H1 (cell line): ENCODE results near the gene SMIM38.

Experiments
- CBX5 ChIP-seq: fragments of 300-800, 300-1000 bp; sonication (generic); IDR thresholded peaks from 2 replicates; pipeline ENCODE4 v1.7.1; 2016; ENCODE audit warnings: antibody characterized with exemption, low read length, low read depth
- EP300 ChIP-seq, 2 experiments: IDR thresholded peaks; 1 replicate in 1 of 2; 2 replicates in 1 of 2; pipeline ENCODE4 v1.6.1; 2011 to 2012; ENCODE audit warnings: low read depth in 2 of 2, low read length in 2 of 2, mild to moderate bottlenecking in 2 of 2, borderline replicate concordance in 1 of 2, inconsistent platforms in 1 of 2, moderate library complexity in 1 of 2
- EZH2 ChIP-seq: fragments of 200-600 bp; sonication (generic); IDR thresholded peaks from 2 replicates; pipeline ENCODE4 v1.7.1; 2012; ENCODE audit warnings: low read depth, mild to moderate bottlenecking, moderate library complexity, low read length, inconsistent platforms; ENCODE audit not compliant: severe bottlenecking
- GABPA ChIP-seq: IDR thresholded peaks from 2 replicates; pipeline ENCODE4 v1.6.1; 2011; ENCODE audit warnings: mild to moderate bottlenecking, low read length, moderate library complexity, borderline replicate concordance; ENCODE audit not compliant: insufficient read depth
- NRF1 ChIP-seq: IDR thresholded peaks from 2 replicates; pipeline ENCODE4 v1.6.1; 2011; ENCODE audit warnings: mild to moderate bottlenecking, low read depth, low read length, improper control_type of control experiment
- POLR2AphosphoS5 ChIP-seq: IDR thresholded peaks from 2 replicates; pipeline ENCODE4 v1.6.1; 2011; ENCODE audit warnings: low read depth, low read length
- SUZ12 ChIP-seq: fragments of 200-600 bp; sonication (generic); IDR thresholded peaks from 2 replicates; pipeline ENCODE4 v1.6.1; 2012; ENCODE audit warnings: mild to moderate bottlenecking, inconsistent platforms, low read length, moderate library complexity, mixed read lengths
- TEAD4 ChIP-seq: IDR thresholded peaks from 2 replicates; pipeline ENCODE4 v1.6.1; 2012; ENCODE audit warnings: low read depth, low read length, inconsistent platforms, mixed read lengths
- ZNF274 ChIP-seq: IDR thresholded peaks from 2 replicates; pipeline ENCODE4 v1.7.0; 2012; ENCODE audit warnings: low read length, borderline replicate concordance; ENCODE audit errors: extremely low read depth
- TF ChIP-seq, protein P1 (sequence below), 3 experiments: IDR thresholded peaks; 1 replicate in 2 of 3; 2 replicates in 1 of 3; pipeline versions ENCODE4 v1.5.1 to v1.6.1; 2011; ENCODE audit warnings: low read length in 3 of 3, mild to moderate bottlenecking in 3 of 3, inconsistent platforms in 2 of 3, low read depth in 1 of 3, moderate library complexity in 1 of 3; ENCODE audit not compliant: insufficient read depth in 1 of 3; ENCODE audit errors: control extremely low read depth in 1 of 3
- TF ChIP-seq, protein P2 (sequence below): IDR thresholded peaks from 2 replicates; pipeline ENCODE4 v1.6.1; 2012; ENCODE audit warnings: low read length, inconsistent platforms

DNA sequence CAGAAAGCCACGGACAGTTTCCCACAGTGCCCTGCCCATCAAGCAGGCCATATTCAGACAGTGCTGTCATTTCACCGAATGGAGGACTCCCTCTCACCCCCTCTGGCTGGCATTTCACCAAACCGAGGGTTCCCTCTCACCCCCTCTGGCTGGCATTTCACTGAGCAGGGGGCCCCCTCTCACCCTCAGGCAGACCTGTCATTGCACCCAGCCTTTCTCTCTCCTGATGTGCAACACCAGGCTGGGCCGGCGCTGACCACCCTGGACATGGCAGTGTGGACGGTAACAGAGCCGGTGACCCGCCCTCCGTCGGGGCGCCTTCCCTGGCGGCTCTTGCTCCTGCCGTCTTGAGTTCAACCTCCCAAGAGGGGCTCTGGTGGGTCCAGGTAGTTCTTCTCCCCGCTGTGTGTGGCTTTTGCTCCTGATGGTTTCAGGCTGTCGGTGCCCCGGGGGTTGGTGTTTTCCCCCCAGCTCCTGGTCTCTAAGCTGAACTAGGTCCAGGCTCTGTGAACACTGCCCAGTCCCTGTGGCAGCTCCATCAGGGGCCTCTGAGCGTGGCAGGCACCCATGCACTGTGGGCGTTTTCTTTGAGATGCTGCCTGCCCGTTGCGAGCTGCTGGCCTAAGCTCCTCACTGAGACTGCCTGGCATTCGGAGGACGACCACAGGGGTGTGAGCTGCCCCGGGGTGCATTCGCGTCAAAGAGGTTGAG lies 46.9 kb downstream of the SMIM38 start:
- TF ChIP-seq, protein P1, sequence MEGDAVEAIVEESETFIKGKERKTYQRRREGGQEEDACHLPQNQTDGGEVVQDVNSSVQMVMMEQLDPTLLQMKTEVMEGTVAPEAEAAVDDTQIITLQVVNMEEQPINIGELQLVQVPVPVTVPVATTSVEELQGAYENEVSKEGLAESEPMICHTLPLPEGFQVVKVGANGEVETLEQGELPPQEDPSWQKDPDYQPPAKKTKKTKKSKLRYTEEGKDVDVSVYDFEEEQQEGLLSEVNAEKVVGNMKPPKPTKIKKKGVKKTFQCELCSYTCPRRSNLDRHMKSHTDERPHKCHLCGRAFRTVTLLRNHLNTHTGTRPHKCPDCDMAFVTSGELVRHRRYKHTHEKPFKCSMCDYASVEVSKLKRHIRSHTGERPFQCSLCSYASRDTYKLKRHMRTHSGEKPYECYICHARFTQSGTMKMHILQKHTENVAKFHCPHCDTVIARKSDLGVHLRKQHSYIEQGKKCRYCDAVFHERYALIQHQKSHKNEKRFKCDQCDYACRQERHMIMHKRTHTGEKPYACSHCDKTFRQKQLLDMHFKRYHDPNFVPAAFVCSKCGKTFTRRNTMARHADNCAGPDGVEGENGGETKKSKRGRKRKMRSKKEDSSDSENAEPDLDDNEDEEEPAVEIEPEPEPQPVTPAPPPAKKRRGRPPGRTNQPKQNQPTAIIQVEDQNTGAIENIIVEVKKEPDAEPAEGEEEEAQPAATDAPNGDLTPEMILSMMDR (IDR thresholded peaks at IDR 0.05; ENCODE audit: control extremely low read depth in 1 of 3, insufficient read depth in 1 of 3, low read depth in 1 of 3, low read length in 3 of 3), result no peak
- TF ChIP-seq SUZ12, result no peak
- no peak for TF ChIP-seq NRF1
- TF ChIP-seq ZNF274, result no peak
- no peak for TF ChIP-seq CBX5
- TF ChIP-seq TEAD4, result no peak
- TF ChIP-seq EZH2, result no peak
- TF ChIP-seq POLR2AphosphoS5, result no peak
- TF ChIP-seq GABPA, result no peak
- TF ChIP-seq, protein P2, sequence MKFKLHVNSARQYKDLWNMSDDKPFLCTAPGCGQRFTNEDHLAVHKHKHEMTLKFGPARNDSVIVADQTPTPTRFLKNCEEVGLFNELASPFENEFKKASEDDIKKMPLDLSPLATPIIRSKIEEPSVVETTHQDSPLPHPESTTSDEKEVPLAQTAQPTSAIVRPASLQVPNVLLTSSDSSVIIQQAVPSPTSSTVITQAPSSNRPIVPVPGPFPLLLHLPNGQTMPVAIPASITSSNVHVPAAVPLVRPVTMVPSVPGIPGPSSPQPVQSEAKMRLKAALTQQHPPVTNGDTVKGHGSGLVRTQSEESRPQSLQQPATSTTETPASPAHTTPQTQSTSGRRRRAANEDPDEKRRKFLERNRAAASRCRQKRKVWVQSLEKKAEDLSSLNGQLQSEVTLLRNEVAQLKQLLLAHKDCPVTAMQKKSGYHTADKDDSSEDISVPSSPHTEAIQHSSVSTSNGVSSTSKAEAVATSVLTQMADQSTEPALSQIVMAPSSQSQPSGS, result no peak
- no peak for TF ChIP-seq EP300 (IDR thresholded peaks at IDR 0.05; ENCODE audit: borderline replicate concordance in 1 of 2, low read depth in 2 of 2, low read length in 2 of 2)
